Measurements from ENCODE around the gene DMAP1. TPM values are rescaled to one million over a fixed set of nuclear protein-coding genes. Genes with fewer than 3 reads are reported as not detected.

The DMAP1 gene
- total RNA-seq, 1 experiment from 2014 or later = 52.9 TPM

- H3K4me3 ChIP-seq (ENCODE audit: low read depth in 2 of 2, low read length in 2 of 2) = no peak overlapping the region
- DNase-seq (ENCODE audit: low read depth, low spot score) = no peak
- no peaks in the 10 kb centered on the region for H3K36me3 ChIP-seq (ENCODE audit: control insufficient read depth, insufficient read depth, low read length)
- ATAC-seq = no peak
- H3K27me3 ChIP-seq (ENCODE audit: control insufficient read depth, insufficient read depth, low read length) = no peaks in the 10 kb centered on the region
- H3K27ac ChIP-seq (ENCODE audit: low read length) = no peak overlapping the region
- H3K9me3 ChIP-seq (ENCODE audit: control insufficient read depth, insufficient read depth, low read depth, low read length) = no peaks in the 10 kb centered on the region
- H3K4me1 ChIP-seq (ENCODE audit: control insufficient read depth, insufficient read depth, low read length) = no peaks in the 10 kb centered on the region
- intact Hi-C loops (cut with micrococcal nuclease; ENCODE audit: unreplicated experiment) (no loop called here), in situ Hi-C loops (cut with HindIII; ENCODE audit: low pct_unique_long_range_greater_than_20kb, low sequenced_read_pairs) (no loop called here)
- POLR2A ChIA-PET = interaction anchor here (0.5 to 0.6 kb wide), 2 partner anchors 15 to 49 kb away, joined by 3 read pairs; no protein-coding TSS in a partner anchor
- no TSS peak for BruUV-seq (replicated peaks)
- no peak for TF ChIP-seq REST (IDR thresholded peaks at IDR 0.05; ENCODE audit: insufficient read depth in 1 of 2, low read depth in 2 of 2, low read length in 1 of 2)
- TF ChIP-seq TCF7L2 (IDR thresholded peaks at IDR 0.05; ENCODE audit: low read depth, low read length) = no peak
- TF ChIP-seq POLR2AphosphoS5 (IDR thresholded peaks at IDR 0.05; ENCODE audit: low read depth, low read length) = no peak
- TF ChIP-seq CTCF (IDR thresholded peaks at IDR 0.05) = no peak
- TF ChIP-seq SIN3A (IDR thresholded peaks at IDR 0.05; ENCODE audit: borderline replicate concordance, insufficient read depth, low read depth, low read length) = no peak
- CTCF ChIA-PET = no interaction called here
These were observed 38.9 kb downstream of the DMAP1 start for GRCh38 chr1:44251989-44252671.

- no peaks in the 10 kb centered on the region for H3K4me1 ChIP-seq (ENCODE audit: control insufficient read depth, insufficient read depth, low read length)
These were observed 41.2 kb downstream of the DMAP1 start for GRCh38 chr1:44254392-44254910.

More at GRCh38 chr1:44254392-44254910, 41.2 kb downstream of the DMAP1 start:
- intact Hi-C loops (cut with micrococcal nuclease; ENCODE audit: unreplicated experiment) (no loop called here), in situ Hi-C loops (cut with HindIII; ENCODE audit: low pct_unique_long_range_greater_than_20kb, low sequenced_read_pairs) (no loop called here)
- Histone ChIP-seq H3K9me3 (ENCODE audit: control insufficient read depth, insufficient read depth, low read depth, low read length) (no peaks in the 10 kb centered on the region), H3K4me3 (ENCODE audit: low read depth in 2 of 2, low read length in 2 of 2) (no peak overlapping the region), H3K27ac (ENCODE audit: low read length) (no peak overlapping the region), H3K36me3 (ENCODE audit: control insufficient read depth, insufficient read depth, low read length) (no peaks in the 10 kb centered on the region), H3K27me3 (ENCODE audit: control insufficient read depth, insufficient read depth, low read length) (no peaks in the 10 kb centered on the region)
- POLR2A ChIA-PET = interaction anchor here (0.6 kb wide), 1 partner anchor 87 kb away, joined by 3 read pairs; no protein-coding TSS in a partner anchor
- no TSS peak for BruUV-seq (replicated peaks)
- no peak for TF ChIP-seq TCF7L2 (IDR thresholded peaks at IDR 0.05; ENCODE audit: low read depth, low read length)
- TF ChIP-seq POLR2AphosphoS5 (IDR thresholded peaks at IDR 0.05; ENCODE audit: low read depth, low read length) = no peak
- no peak for TF ChIP-seq SIN3A (IDR thresholded peaks at IDR 0.05; ENCODE audit: borderline replicate concordance, insufficient read depth, low read depth, low read length)
- TF ChIP-seq CTCF (IDR thresholded peaks at IDR 0.05) = no peak
- TF ChIP-seq REST (IDR thresholded peaks at IDR 0.05; ENCODE audit: insufficient read depth in 1 of 2, low read depth in 2 of 2, low read length in 1 of 2) = no peak
- ATAC-seq = no peak
- no peak for DNase-seq (ENCODE audit: low read depth, low spot score)
- CTCF ChIA-PET = interaction anchor here (0.7 kb wide), 1 partner anchor 628 kb away, joined by 3 read pairs; no protein-coding TSS in a partner anchor

Measured in Panc1 (cell line).